Endometrial microvascular endothelial cells (primary cell): Measurements from ENCODE around the gene RNF146. TPM values are rescaled to one million over a fixed set of nuclear protein-coding genes. Genes with fewer than 3 reads are reported as not detected.
"Not testable (repeated sequence)": the region's sequence is repeated elsewhere in the genome, so short reads cannot be mapped to it uniquely, and the experiment has no call there.

Source experiments
- in situ Hi-C: cut with HindIII; loops from 2 replicates; pipeline ENCODE4 v1.10.0; 2017; ENCODE audit warnings: low sequenced_read_pairs, low pct_unique_long_range_greater_than_20kb; ENCODE audit errors: inconsistent ontology term
- total RNA-seq: library from RNA; depleted of rRNA; stranded (reverse); fragments of >200 nt; gene quantifications from one replicate; pipeline ENCODE4 v1.2.3, GENCODE V29; 2015; ENCODE audit errors: inconsistent ontology term

The RNF146 gene
- total RNA-seq, 1 donor from 2014 or later = 16.8 TPM

- in situ Hi-C loops = no loop called here
Measured at GRCh38 chr6:127328043-127328609, 61.5 kb downstream of the RNF146 start.

DNA sequence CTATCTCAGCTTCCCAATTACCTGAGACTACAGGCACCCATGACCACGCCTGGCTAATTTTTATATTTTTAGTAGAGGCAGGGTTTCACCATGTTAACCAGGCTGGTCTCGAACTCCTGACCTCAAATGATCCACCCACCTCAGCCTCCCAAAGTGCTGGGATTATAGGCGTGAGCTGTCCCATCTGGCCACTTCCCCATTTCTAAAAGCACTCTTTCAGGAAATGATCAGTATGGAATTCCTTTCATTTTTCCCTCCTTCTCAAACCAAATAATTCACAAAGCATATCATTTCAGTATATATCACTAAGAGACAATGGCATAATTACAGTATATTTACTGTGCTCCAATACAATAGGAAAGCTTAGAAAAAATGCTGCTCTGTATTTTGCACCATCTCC is 64.6 kb downstream of the RNF146 start:
- in situ Hi-C loops = not testable (repeated sequence)

GRCh38 chr6:127332383-127332961 is 65.8 kb downstream of the RNF146 start:
- in situ Hi-C loops = no loop called here

Other genes starting within 250 kb of the RNF146 start
- 0.37 TPM for gene RSPO3, start 148.2 kb upstream of the RNF146 start, total RNA-seq
- 93.4 TPM for gene ECHDC1, start 76.7 kb downstream of the RNF146 start, total RNA-seq
- gene KIAA0408, start 192.5 kb downstream of the RNF146 start, total RNA-seq = not detected